ENCODE measurements around the gene RMND1. TPM values are rescaled to one million over a fixed set of nuclear protein-coding genes. Genes with fewer than 3 reads are reported as not detected.

RMND1 gene
- total and polyA plus RNA-seq, 2 of the 13 experiments (the other 11 are each of a cell fraction or from before 2014, with no cell fraction given) = 34.0 to 72.5 TPM

GRCh38 chr6:151390851-151391470, 61.0 kb downstream of the RMND1 start (continued):
- no peak; the same call in 1 of the 2 replicates for TF ChIP-seq KLF15 (CRISPR knock-in tag; IDR thresholded peaks at IDR 0.05; ENCODE audit: borderline replicate concordance)
- no peak; the same call in none of the 2 replicates for TF ChIP-seq ZNF687 (CRISPR knock-in tag; IDR thresholded peaks at IDR 0.05)
- no peak; the same call in 1 of the 2 replicates for TF ChIP-seq ZNF263 (CRISPR knock-in tag; IDR thresholded peaks at IDR 0.05)
- TF ChIP-seq ZNF550 (CRISPR knock-in tag; IDR thresholded peaks at IDR 0.05; ENCODE audit: borderline replicate concordance) = no peak
- TF ChIP-seq ZNF598 (CRISPR knock-in tag; IDR thresholded peaks at IDR 0.05; ENCODE audit: borderline replicate concordance) = no peak
- no peak for TF ChIP-seq ZNF562 (CRISPR knock-in tag; IDR thresholded peaks at IDR 0.05; ENCODE audit: borderline replicate concordance)
- no peak for TF ChIP-seq ZGPAT (CRISPR knock-in tag; IDR thresholded peaks at IDR 0.05)
- no peak for TF ChIP-seq TCF7L2 (IDR thresholded peaks at IDR 0.05; ENCODE audit: low read depth, low read length)
- no peak for TF ChIP-seq PLSCR1 (CRISPR knock-in tag; IDR thresholded peaks at IDR 0.05; ENCODE audit: borderline replicate concordance)
- TF ChIP-seq MIXL1 (CRISPR knock-in tag; IDR thresholded peaks at IDR 0.05) = no peak
- no peak for TF ChIP-seq ZNF225 (CRISPR knock-in tag; IDR thresholded peaks at IDR 0.05)
- no peak for TF ChIP-seq ZNF747 (CRISPR knock-in tag; IDR thresholded peaks at IDR 0.05; ENCODE audit: borderline replicate concordance)
- TF ChIP-seq KDM5B (CRISPR knock-in tag; IDR thresholded peaks at IDR 0.05; ENCODE audit: borderline replicate concordance) = peak; percentile 46; the same call in 1 of the 2 replicates
- no peak for TF ChIP-seq SMAD9 (CRISPR knock-in tag; IDR thresholded peaks at IDR 0.05)
- no peak for TF ChIP-seq SMARCE1 (IDR thresholded peaks at IDR 0.05; ENCODE audit: borderline replicate concordance)
- no peak for TF ChIP-seq ZNF143 (CRISPR knock-in tag; IDR thresholded peaks at IDR 0.05)
- TF ChIP-seq NFKBIZ (CRISPR knock-in tag; IDR thresholded peaks at IDR 0.05) = no peak
- no peak for TF ChIP-seq ETV5 (CRISPR knock-in tag; IDR thresholded peaks at IDR 0.05; ENCODE audit: borderline replicate concordance)
- no peak; the same call in 1 of the 2 replicates for TF ChIP-seq FOXA3 (CRISPR knock-in tag; IDR thresholded peaks at IDR 0.05)
- no peak for TF ChIP-seq ZNF296 (CRISPR knock-in tag; conservative IDR thresholded peaks at IDR 0.05)
- TF ChIP-seq NAIF1 (CRISPR knock-in tag; IDR thresholded peaks at IDR 0.05; ENCODE audit: borderline replicate concordance) = no peak
- no peak for TF ChIP-seq ZNF841 (CRISPR knock-in tag; IDR thresholded peaks at IDR 0.05; ENCODE audit: borderline replicate concordance)
- TF ChIP-seq GLI4 (CRISPR knock-in tag; IDR thresholded peaks at IDR 0.05; ENCODE audit: borderline replicate concordance) = no peak

All from HepG2 (cell line).